ENCODE results near the gene FCAMR.

DNA sequence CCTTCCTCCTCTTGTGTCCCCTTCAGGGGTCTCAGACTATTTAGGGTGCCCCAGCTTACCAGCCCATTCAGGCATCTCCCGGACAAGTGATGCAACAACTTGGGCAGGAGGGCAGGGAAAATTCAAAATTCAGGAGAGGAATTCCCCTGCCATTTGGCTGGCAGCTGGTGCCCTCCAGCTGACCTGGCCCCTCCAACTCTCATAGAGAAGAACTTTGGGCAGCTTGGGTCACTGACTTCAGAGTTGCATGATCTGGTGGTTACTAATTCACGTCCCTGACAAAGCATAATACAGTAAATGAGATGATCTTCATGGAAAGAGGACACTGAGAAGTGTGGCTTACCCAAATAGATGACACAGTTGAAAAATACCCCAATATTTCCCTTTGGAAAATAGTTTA, at the start of gene FCAMR:
- TF ChIP-seq JUND (IDR thresholded peaks at IDR 0.05) (peak; percentile 49 to 62), YY1 (IDR thresholded peaks at IDR 0.05) (peak; percentile 36), EGR1 (IDR thresholded peaks at IDR 0.05; ENCODE audit: low read depth in 2 of 2) (no peak), CTCF (IDR thresholded peaks at IDR 0.05; ENCODE audit: low read depth, low read length, missing input control) (no peak), RAD21 (IDR thresholded peaks at IDR 0.05) (peak in 1 of 2 donors; percentile 44), TAF1 (conservative IDR thresholded peaks at IDR 0.05) (no peak), MAX (IDR thresholded peaks at IDR 0.05) (peak; percentile 48), ZBTB33 (IDR thresholded peaks at IDR 0.05) (peak; percentile 27)
